CD4-positive, alpha-beta T cell (primary cell): ENCODE data around the gene MAP2K2. TPM values are rescaled to one million over a fixed set of nuclear protein-coding genes. Genes with fewer than 3 reads are reported as not detected.

Experiments
- ATAC-seq: fragments of 200-7000 bp; cut with Tn5 transposase; one replicate; pipeline ENCODE4 v1.10.0; 2022; ENCODE audit warnings: mild to moderate bottlenecking; ENCODE audit not compliant: poor library complexity
- CTCF ChIA-PET: fragments of 350-600 bp; sonication (Branson Sonifier 250); formaldehyde crosslinking; loops from one replicate; lab custom pipeline; 2021; ENCODE audit warnings: antibody characterized with exemption, inconsistent platforms; lab: Charles Lee
- POLR2A ChIA-PET: fragments of 350-600 bp; sonication (Branson Sonifier 250); formaldehyde crosslinking; loops from one replicate; lab custom pipeline; 2021; ENCODE audit warnings: antibody characterized with exemption, inconsistent platforms; lab: Charles Lee
- DNase-seq, 14 experiments: peaks; one replicate each; pipeline ENCODE4 v3.0.0-alpha.2; 2013 to 2020; ENCODE audit warnings: mixed read lengths in 2 of 14
- H3K27ac ChIP-seq, 2 donors: one replicate each; pipeline versions ENCODE4 v1.5.1 to v1.7.0; 2013; ENCODE audit warnings: low read length in 2 of 2, low read depth in 1 of 2, mild to moderate bottlenecking in 1 of 2
- H3K27me3 ChIP-seq, 2 experiments: 1 replicate in 1 of 2; 2 replicates in 1 of 2; pipeline versions ENCODE4 v1.6.1 to v1.7.0; 2013; ENCODE audit warnings: low read length in 2 of 2, control low read depth in 1 of 2, mild to moderate bottlenecking in 1 of 2, moderate library complexity in 1 of 2; ENCODE audit not compliant: insufficient read depth in 2 of 2, control insufficient read depth in 1 of 2
- H3K36me3 ChIP-seq: one replicate; pipeline ENCODE4 v1.6.1; 2013; ENCODE audit warnings: low read length, control low read depth; ENCODE audit not compliant: insufficient read depth
- H3K4me1 ChIP-seq: one replicate; pipeline ENCODE4 v1.6.1; 2013; ENCODE audit warnings: low read length, control low read depth; ENCODE audit not compliant: insufficient read depth
- H3K4me3 ChIP-seq: one replicate; pipeline ENCODE4 v1.5.1; 2013; ENCODE audit warnings: mild to moderate bottlenecking, low read length, moderate library complexity
- H3K9me3 ChIP-seq, 2 experiments: 1 replicate in 1 of 2; 2 replicates in 1 of 2; pipeline versions ENCODE4 v1.6.1 to v1.7.0; 2013; ENCODE audit warnings: low read length in 2 of 2, mild to moderate bottlenecking in 2 of 2, control low read depth in 1 of 2, moderate library complexity in 1 of 2; ENCODE audit not compliant: control insufficient read depth in 1 of 2, insufficient read depth in 1 of 2
- H3K27ac Mint-ChIP-seq: one replicate; pipeline ENCODE4 v1.8.0; 2020; ENCODE audit warnings: mixed read lengths
- H3K27me3 Mint-ChIP-seq: one replicate; pipeline ENCODE4 v1.8.0; 2021; ENCODE audit warnings: mixed read lengths
- H3K36me3 Mint-ChIP-seq: one replicate; pipeline ENCODE4 v1.8.0; 2021; ENCODE audit warnings: low read depth, mixed read lengths
- H3K4me1 Mint-ChIP-seq: one replicate; pipeline ENCODE4 v1.8.0; 2021; ENCODE audit warnings: low read depth, mixed read lengths
- H3K4me3 Mint-ChIP-seq: one replicate; pipeline ENCODE4 v1.8.0; 2020; ENCODE audit warnings: mild to moderate bottlenecking, mixed read lengths
- H3K9me3 Mint-ChIP-seq: one replicate; pipeline ENCODE4 v1.8.0; 2020; ENCODE audit warnings: mixed read lengths
- CTCF ChIP-seq: fragments of 200-600 bp; IDR thresholded peaks from one replicate; pipeline ENCODE4 v1.8.0; 2022; ENCODE audit warnings: antibody characterized with exemption, mild to moderate bottlenecking
- intact Hi-C, 2 experiments: fragments of 100-400 bp; cut with DNase I in 1 of 2; cut with micrococcal nuclease in 1 of 2; formaldehyde crosslinking; loops; one replicate each; pipeline versions ENCODE4 v1.15.1 to v1.9.0; 2023 to 2025; cut with DNase I, micrococcal nuclease
- total RNA-seq, 174 experiments: library from RNA in 2 of 174; stranded (reverse) in 2 of 174; gene quantifications; one replicate each; pipeline ENCODE4 v1.2.3 and lab custom pipeline; 2021 to 2026

Gene MAP2K2
- total RNA-seq, 2 experiments from 2014 or later, result 72.7 to 77.6 TPM

DNA sequence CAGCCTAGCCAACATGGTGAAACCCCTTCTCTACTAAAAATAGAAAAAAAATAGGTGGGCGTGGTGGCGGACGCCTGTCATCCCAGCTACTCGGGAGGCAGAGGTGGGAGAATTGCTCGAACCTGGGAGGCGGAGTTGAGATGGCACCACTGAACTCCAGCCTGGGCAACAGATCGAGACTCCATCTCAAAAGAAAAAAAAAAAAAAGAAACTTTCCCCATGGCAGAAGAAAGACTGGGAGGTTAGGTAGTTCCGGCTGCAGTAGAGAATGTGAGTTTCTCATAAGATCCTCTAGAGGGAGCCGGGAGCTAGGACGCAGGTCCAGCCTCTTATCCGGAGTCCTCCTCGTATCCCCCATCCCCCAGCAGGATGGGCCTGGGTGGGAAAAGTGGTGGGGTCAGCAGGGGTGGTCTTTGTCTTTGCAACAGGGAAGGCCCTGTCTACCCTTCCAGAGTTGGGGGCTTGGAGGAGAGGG is 16.4 kb upstream of the MAP2K2 start:
- CTCF ChIA-PET, result interaction anchor here (0.5 to 3.1 kb wide), 42 partner anchors 8 to 448 kb away, joined by 3 to 36 read pairs (median 5); partner anchors contain the start of genes CREB3L3, EEF2, MRPL54 and PIAS4
- H3K4me3 ChIP-seq, result no peak overlapping the region

DNA sequence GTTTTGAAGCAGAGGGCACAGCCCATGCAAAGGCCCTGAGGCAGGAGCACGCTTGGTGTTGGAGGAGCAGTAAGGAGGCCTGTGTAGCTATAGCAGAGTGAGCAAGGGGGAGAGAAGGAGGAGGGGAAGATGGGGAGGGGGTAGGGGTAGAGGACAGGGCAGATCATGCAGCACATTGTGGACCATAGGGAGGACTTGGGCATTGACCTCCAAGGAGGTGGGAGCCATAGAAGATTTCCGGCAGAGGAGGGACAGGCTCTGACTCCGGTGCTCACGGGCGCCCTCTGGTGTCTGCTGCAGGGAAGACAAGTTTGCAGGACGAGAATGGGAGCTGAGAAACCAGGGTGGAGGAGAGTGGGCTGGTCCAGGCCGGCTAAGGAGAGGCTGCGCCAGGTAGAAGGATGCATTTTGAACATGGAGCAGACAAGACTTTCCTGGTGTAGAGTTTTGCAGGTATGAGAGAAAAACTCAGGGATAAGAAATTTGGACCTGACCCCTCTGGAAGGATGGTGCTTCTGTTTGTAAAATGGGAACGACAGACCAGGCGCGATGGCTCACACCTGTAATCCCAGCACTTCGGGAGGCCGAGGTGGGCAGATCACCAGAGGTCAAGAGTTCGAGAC is 15.8 kb upstream of the MAP2K2 start:
- H3K9me3 Mint-ChIP-seq, result no peaks in the 10 kb centered on the region
- ChIA-PET POLR2A (interaction anchor here (0.5 to 1.8 kb wide), 10 partner anchors 25 to 222 kb away, joined by 3 to 10 read pairs (median 4); partner anchors contain the start of gene EEF2), CTCF (interaction anchor here (0.6 to 3.1 kb wide), 42 partner anchors 9 to 447 kb away, joined by 3 to 36 read pairs (median 5); partner anchors contain the start of genes CREB3L3, EEF2, MRPL54 and PIAS4)
- H3K4me1 Mint-ChIP-seq, result peaks cover 11% of the 10 kb centered on the region
- peaks cover 15% of the 10 kb centered on the region for H3K4me1 ChIP-seq
- no peak overlapping the region for H3K27ac ChIP-seq
- H3K36me3 ChIP-seq, result no peaks in the 10 kb centered on the region
- H3K4me3 ChIP-seq, result no peak overlapping the region
- peak; percentile 74 for TF ChIP-seq CTCF
- H3K4me3 Mint-ChIP-seq, result no peak overlapping the region
- intact Hi-C loops, result loop anchor here (1.0 to 5.0 kb wide), 3 partner anchors 63 to 153 kb away; no protein-coding TSS in a partner anchor
- ATAC-seq (peak; percentile 93), DNase-seq (peak; percentile 77 to 95 (median 88))
- no peaks in the 10 kb centered on the region for H3K36me3 Mint-ChIP-seq
- no peak overlapping the region for H3K27ac Mint-ChIP-seq
- peaks cover 0 to 3% of the 10 kb centered on the region in 2 experiments for H3K27me3 ChIP-seq
- H3K27me3 Mint-ChIP-seq, result peaks cover 7% of the 10 kb centered on the region
- H3K9me3 ChIP-seq, result no peaks in the 10 kb centered on the region

More for the DNA sequence above, 16.4 kb upstream of the MAP2K2 start:
- Mint-ChIP-seq H3K9me3 (no peaks in the 10 kb centered on the region), H3K4me3 (no peak overlapping the region), H3K4me1 (peaks cover 11% of the 10 kb centered on the region), H3K36me3 (no peaks in the 10 kb centered on the region), H3K27ac (no peak overlapping the region), H3K27me3 (peaks cover 8% of the 10 kb centered on the region)
- ATAC-seq (peak; percentile 68), DNase-seq (peak in 4 of 14 experiments; percentile 33 to 70 (median 57))
- intact Hi-C loops, result loop anchor here (1.0 to 5.0 kb wide), 2 partner anchors 62 to 154 kb away; no protein-coding TSS in a partner anchor
- H3K36me3 ChIP-seq, result no peaks in the 10 kb centered on the region
- H3K27ac ChIP-seq, result no peak overlapping the region
- peaks cover 15% of the 10 kb centered on the region for H3K4me1 ChIP-seq
- no peak for TF ChIP-seq CTCF
- H3K9me3 ChIP-seq, result no peaks in the 10 kb centered on the region
- POLR2A ChIA-PET, result interaction anchor here (0.5 to 1.8 kb wide), 10 partner anchors 25 to 222 kb away, joined by 3 to 10 read pairs (median 4); partner anchors contain the start of gene EEF2
- peaks cover 0 to 8% of the 10 kb centered on the region in 2 experiments for H3K27me3 ChIP-seq

DNA sequence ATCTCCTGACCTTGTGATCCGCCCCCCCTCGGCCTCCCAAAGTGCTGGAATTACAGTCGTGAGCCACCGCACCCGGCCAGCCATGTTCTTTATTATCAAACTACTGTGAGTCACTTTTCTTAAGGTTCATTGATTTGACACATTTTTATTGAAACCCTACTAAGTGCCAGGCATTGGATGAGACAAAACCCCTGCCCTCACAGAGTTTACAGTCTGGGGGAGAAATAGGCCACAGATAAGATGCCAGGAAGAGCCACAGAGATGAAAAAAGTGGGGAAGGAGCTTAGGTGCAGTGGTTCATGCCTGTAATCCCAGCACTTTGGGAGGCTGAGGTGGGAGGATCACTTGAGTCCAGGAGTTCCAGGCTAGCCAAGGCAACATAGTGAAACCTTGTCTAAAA is 14.5 kb upstream of the MAP2K2 start:
- Mint-ChIP-seq H3K27me3 (peaks cover 4% of the 10 kb centered on the region), H3K4me3 (no peak overlapping the region), H3K4me1 (peaks cover 11% of the 10 kb centered on the region), H3K36me3 (no peaks in the 10 kb centered on the region), H3K27ac (no peak overlapping the region), H3K9me3 (no peaks in the 10 kb centered on the region)
- no peak overlapping the region for H3K27ac ChIP-seq
- H3K9me3 ChIP-seq, result no peaks in the 10 kb centered on the region
- no peaks in the 10 kb centered on the region for H3K36me3 ChIP-seq
- no peak for TF ChIP-seq CTCF
- H3K4me3 ChIP-seq, result no peak overlapping the region
- POLR2A ChIA-PET, result interaction anchor here (0.7 kb wide), 1 partner anchor 156 kb away, joined by 4 read pairs; no protein-coding TSS in a partner anchor
- intact Hi-C loops, result loop anchor here in 1 of 2 experiments (5.0 kb wide), 1 partner anchor 136 kb away; no protein-coding TSS in a partner anchor
- H3K27me3 ChIP-seq, result no peaks in the 10 kb centered on the region
- no peak for DNase-seq
- ATAC-seq, result no peak
- CTCF ChIA-PET, result interaction anchor here (2.5 kb wide), 1 partner anchor 23 kb away, joined by 17 read pairs; no protein-coding TSS in a partner anchor
- peaks cover 15% of the 10 kb centered on the region for H3K4me1 ChIP-seq
